Inflammatory macrophage (primary cell): ENCODE results near the gene MCRIP1.

Experiments
- DNase-seq, 2 donors: peaks; one replicate each; pipeline ENCODE4 v3.0.0-alpha.2; 2020 to 2022

MCRIP1 gene

GRCh38 chr17:81860756-81861568, 27.9 kb upstream of the MCRIP1 start:
- peak; percentile 100 for DNase-seq

- peak in 1 of 2 donors; percentile 22 for DNase-seq
These were observed 27.0 kb upstream of the MCRIP1 start, which contains the start of gene P4HB for GRCh38 chr17:81859906-81860755. Gene P4HB (minus strand): TSS chr17:81860535. CDS start chr17:81860471, 64 bp downstream.

- DNase-seq, result peak in 1 of 2 donors; percentile 18
These were observed 26.1 kb upstream of the MCRIP1 start for GRCh38 chr17:81858967-81859905.

GRCh38 chr17:81858170-81858966, 25.3 kb upstream of the MCRIP1 start:
- no peak for DNase-seq

- no peak for DNase-seq
These were observed 22.1 kb upstream of the MCRIP1 start for GRCh38 chr17:81854974-81855774.

- no peak for DNase-seq
These were observed 19.1 kb upstream of the MCRIP1 start for GRCh38 chr17:81852237-81852636.

GRCh38 chr17:81851423-81851822, 18.3 kb upstream of the MCRIP1 start:
- no peak for DNase-seq

- DNase-seq, result no peak
These were observed 16.4 kb upstream of the MCRIP1 start for GRCh38 chr17:81849457-81849856.

GRCh38 chr17:81846743-81847689, 13.9 kb upstream of the MCRIP1 start:
- no peak for DNase-seq

GRCh38 chr17:81845881-81846742, 13.0 kb upstream of the MCRIP1 start:
- no peak for DNase-seq

GRCh38 chr17:81845361-81845760, 12.3 kb upstream of the MCRIP1 start:
- no peak for DNase-seq

GRCh38 chr17:81844887-81845286, 11.8 kb upstream of the MCRIP1 start:
- DNase-seq, result no peak

- no peak for DNase-seq
These were observed 11.3 kb upstream of the MCRIP1 start for GRCh38 chr17:81844327-81844851.

GRCh38 chr17:81843713-81844326, 10.7 kb upstream of the MCRIP1 start:
- DNase-seq, result no peak

- no peak for DNase-seq
These were observed 9.8 kb upstream of the MCRIP1 start for GRCh38 chr17:81842725-81843504.

GRCh38 chr17:81842378-81842724, 9.3 kb upstream of the MCRIP1 start:
- no peak for DNase-seq

GRCh38 chr17:81841866-81842265, 8.8 kb upstream of the MCRIP1 start:
- DNase-seq, result no peak
